T-helper 1 cell treated with Interleukin-12 subunit alpha and Interleukin-12 subunit beta and Interleukin-4 antibody, amounts not matched to agents 30 ng/mL and 1 ng/mL, for 36 hours (primary cell): Measurements from ENCODE around the gene EIPR1. TPM values are rescaled to one million over a fixed set of nuclear protein-coding genes. Genes with fewer than 3 reads are reported as not detected.

Experiments
- intact Hi-C: fragments of 100-400 bp; cut with micrococcal nuclease; formaldehyde crosslinking; loops from one replicate; pipeline ENCODE4 v1.15.1; 2024
- total RNA-seq: library from RNA; stranded (reverse); gene quantifications from 2 replicates; pipeline ENCODE4 v1.2.3, GENCODE V29; 2022

Gene EIPR1
- total RNA-seq, 1 donor from 2014 or later, result 50.1 TPM

- intact Hi-C loops, result no loop called here
These were observed 121.5 kb downstream of the EIPR1 start for GRCh38 chr2:3256157-3256556.

- intact Hi-C loops, result no loop called here
These were observed 123.1 kb downstream of the EIPR1 start for GRCh38 chr2:3254442-3254941.

GRCh38 chr2:3253913-3254441, 123.6 kb downstream of the EIPR1 start:
- intact Hi-C loops, result no loop called here

GRCh38 chr2:3251946-3252345, 125.7 kb downstream of the EIPR1 start:
- intact Hi-C loops, result no loop called here

GRCh38 chr2:3249476-3249962, 128.1 kb downstream of the EIPR1 start:
- intact Hi-C loops, result no loop called here

- intact Hi-C loops, result no loop called here
These were observed 128.7 kb downstream of the EIPR1 start for GRCh38 chr2:3248754-3249475.

- intact Hi-C loops, result no loop called here
These were observed 130.5 kb downstream of the EIPR1 start for GRCh38 chr2:3246928-3247714.

GRCh38 chr2:3246406-3246805, 131.2 kb downstream of the EIPR1 start:
- intact Hi-C loops, result no loop called here

- intact Hi-C loops, result no loop called here
These were observed 133.1 kb downstream of the EIPR1 start for GRCh38 chr2:3244486-3244885.

GRCh38 chr2:3243804-3244203, 133.8 kb downstream of the EIPR1 start:
- intact Hi-C loops, result no loop called here

- intact Hi-C loops, result loop anchor here (1.0 kb wide), 1 partner anchor 60 kb away; no protein-coding TSS in a partner anchor
These were observed 134.8 kb downstream of the EIPR1 start for GRCh38 chr2:3242747-3243369.

- intact Hi-C loops, result loop anchor here (1.0 kb wide), 1 partner anchor 61 kb away; no protein-coding TSS in a partner anchor
These were observed 135.5 kb downstream of the EIPR1 start for GRCh38 chr2:3241971-3242746.

- intact Hi-C loops, result loop anchor here (1.0 kb wide), 1 partner anchor 17 kb away; no protein-coding TSS in a partner anchor
These were observed 138.4 kb downstream of the EIPR1 start for GRCh38 chr2:3238951-3239841.

GRCh38 chr2:3236300-3237045, 141.1 kb downstream of the EIPR1 start:
- intact Hi-C loops, result no loop called here

GRCh38 chr2:3233877-3234276, 143.7 kb downstream of the EIPR1 start:
- intact Hi-C loops, result no loop called here

GRCh38 chr2:3229221-3229620, 148.4 kb downstream of the EIPR1 start:
- intact Hi-C loops, result no loop called here

- intact Hi-C loops, result loop anchor here (5.0 kb wide), 2 partner anchors 348 to 612 kb away; no protein-coding TSS in a partner anchor
These were observed 152.9 kb downstream of the EIPR1 start for GRCh38 chr2:3224681-3225080.

GRCh38 chr2:3223080-3223923, 154.3 kb downstream of the EIPR1 start:
- intact Hi-C loops, result loop anchor here (2.0 to 5.0 kb wide), 3 partner anchors 295 to 611 kb away; partner anchors contain the start of gene ADI1
